Inferior parietal cortex (tissue), 1 donor: ENCODE results near the gene PTPRD.
A peak's percentile ranks its signal among the peaks of the same experiment; 100 is the strongest.
"Not testable (repeated sequence)": the region's sequence is repeated elsewhere in the genome, so short reads cannot be mapped to it uniquely, and the experiment has no call there.

Source experiments
- DNase-seq: peaks from one replicate; pipeline ENCODE4 v3.0.0-alpha.2; 2016; ENCODE audit errors: extremely low spot score

PTPRD gene

GRCh38 chr9:9326749-9327148 is 1286.1 kb downstream of the PTPRD start:
- no peak for DNase-seq

- DNase-seq = peak; percentile 65
Observed at GRCh38 chr9:9319007-9319406, 1293.8 kb downstream of the PTPRD start.

DNA sequence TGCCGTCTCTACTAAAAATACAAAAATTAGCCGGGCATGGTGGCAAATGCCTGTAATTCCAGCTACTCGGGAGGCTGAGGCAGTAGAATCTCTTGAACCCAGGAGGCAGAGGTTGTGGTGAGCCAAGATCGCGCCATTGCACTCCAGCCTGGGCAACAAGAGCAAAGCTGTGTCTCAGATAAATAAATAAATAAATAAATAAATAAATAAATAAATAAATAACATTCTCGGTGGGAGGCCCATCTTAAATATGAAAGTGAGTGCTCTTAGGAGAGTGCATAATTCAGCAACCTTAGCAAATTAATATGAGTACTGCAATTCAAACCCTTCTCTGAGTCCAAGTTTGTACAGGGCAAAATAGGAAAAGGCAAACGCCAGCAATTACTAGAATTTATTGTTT is 1302.1 kb downstream of the PTPRD start:
- DNase-seq = not testable (repeated sequence)

DNA sequence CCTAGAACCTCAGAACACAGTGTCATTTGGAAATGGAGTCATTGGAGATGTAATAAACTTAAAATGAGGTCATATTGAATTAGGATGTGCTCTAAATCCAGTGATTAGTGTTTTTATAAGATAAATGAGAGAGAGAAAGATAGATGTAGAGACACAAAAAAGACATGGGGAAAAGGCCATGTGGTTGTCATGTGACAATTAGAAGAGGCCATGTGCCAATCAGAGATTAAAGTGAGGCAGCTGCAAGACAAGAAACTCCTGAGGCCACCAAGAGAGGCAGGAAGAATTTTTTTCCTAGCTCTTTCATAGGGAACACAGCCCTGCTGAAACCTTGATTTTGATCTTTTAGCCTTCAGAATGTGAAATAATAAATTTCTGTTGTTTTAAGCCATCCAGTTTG is 1307.2 kb downstream of the PTPRD start:
- DNase-seq = no peak

DNA sequence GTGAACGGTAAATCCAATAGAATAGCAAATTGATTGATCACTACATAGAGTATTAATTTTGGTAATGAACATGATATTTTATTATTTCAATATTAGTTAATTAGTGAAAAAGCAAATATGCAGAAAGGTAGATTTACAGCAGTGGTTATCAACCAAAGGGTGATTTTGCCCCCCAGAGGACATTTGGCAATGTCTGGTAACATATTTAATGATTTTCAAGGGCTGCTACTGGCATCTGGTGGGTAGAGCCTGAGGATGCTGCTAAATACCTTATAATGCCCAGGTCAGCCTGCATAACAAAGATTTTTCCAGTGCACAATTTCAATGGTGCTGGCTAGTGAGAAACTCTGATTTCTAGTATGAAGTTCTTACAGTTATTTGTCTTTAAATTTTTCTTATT is 1313.7 kb downstream of the PTPRD start:
- DNase-seq = no peak

DNA sequence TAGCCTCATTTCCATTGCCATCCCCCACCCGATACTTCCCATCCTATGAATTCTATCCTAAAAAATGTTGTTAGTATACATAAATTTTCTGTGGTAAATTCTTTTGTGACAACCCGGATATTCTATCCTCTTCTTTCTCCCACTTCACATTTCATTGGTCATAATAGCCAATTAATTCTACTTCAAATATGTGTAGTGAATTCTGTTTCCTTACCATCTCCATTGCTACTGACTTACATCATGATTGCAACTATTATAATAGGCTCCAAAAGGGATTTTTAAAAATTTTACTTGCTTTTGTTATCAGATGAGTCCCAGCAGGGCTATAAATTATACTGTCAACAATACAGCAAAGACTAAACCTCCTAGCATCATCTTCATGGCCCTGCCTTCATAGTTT is 1326.8 kb downstream of the PTPRD start:
- DNase-seq = no peak

GRCh38 chr9:9284201-9284600 is 1328.6 kb downstream of the PTPRD start:
- no peak for DNase-seq

DNA sequence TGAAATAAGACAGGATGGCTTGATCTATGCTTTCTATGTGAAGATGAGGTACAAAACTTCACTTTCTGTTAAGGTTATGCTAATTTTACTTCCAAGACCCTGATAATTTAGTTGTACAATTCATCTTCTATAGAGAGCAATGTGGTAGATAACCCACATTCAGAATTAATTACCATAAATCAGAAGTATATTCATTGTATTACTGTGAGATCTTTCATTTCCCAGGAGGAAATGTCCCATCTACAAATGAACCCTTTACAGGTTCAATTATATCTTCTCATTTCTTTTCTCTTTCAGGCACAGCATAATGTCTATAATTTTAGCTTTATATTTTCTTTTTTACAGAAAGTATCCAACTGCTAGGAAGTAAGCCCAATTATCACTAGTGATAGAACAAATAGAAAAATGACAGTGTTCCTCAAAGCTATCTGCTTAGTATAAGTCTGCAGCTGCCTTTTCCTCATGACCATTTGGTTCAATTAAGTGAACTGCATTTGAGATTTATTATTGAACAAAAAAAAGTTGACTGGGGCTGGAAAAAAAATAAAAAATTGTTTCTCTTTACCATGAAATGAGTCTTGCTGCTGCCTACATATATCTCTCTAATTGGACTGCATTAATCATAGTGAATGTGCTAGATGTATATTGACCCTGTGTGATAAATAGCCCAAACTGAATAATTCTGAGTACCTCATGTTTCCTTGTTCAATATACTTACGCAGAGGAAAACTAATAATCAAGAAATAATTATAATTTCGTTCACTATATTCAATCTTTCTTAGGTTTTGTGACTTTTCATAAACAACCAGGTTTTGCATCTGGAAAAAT is 1329.4 kb downstream of the PTPRD start:
- DNase-seq = no peak

DNA sequence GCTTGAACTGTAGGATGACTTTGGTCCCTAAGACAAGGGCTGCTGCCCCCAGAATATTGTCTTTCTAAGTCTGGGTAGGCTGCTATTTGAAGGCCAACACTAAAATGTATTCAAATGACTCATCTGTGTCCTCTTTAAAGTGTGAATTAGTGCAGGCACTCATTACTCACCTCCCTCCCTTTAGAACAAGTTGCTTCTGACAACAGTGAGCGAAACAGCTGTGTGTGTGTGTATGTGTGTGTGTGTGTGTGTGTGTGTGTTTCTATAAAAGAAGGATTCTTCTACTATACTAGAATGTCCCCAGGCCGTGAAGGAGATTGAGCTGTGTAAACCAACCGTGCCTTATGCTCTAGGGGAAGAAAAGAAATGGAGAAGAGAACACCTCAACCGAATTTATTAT is 1337.2 kb downstream of the PTPRD start:
- peak; percentile 29 for DNase-seq

- no peak for DNase-seq
Observed at GRCh38 chr9:9257999-9258498, 1354.8 kb downstream of the PTPRD start.

DNA sequence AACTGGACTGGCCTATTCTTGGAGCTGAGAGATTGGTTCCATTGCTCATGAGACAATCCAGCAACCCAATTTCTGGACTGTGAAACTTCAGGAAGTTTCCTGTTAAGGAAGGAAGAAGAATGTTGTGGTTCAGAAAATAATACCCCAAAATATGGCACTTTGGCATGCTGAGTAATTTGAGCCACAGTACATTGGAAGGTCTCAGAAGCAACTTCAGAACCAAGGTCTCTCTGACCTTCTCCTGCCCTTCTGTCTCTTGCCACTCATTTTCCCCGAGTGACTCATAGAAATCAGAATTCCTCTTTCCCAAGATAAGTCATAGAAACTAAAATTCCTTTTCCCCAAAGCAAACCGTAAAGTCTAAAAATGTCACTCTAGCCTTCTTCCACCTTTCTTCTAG is 1366.1 kb downstream of the PTPRD start:
- DNase-seq = no peak

DNA sequence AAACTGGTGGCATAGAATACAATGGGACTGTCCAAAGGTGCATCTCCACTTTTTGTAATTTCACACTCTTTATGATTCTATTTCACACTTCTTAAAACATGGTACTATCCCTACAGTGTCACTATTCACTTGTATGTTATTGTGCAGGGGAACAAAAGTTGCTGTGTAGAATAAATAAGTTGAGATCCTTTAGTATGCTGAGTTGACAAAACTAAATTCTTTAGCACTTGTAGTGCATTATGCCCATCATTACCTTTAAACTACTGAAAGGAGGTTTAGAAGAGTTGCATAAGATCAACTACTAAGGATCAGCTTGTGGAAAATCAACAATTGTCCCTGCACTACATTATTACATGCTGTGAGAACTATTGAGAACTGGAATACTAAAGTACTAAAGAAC is 1380.9 kb downstream of the PTPRD start:
- DNase-seq = no peak

- no peak for DNase-seq
Observed at GRCh38 chr9:9229269-9229668, 1383.5 kb downstream of the PTPRD start.

DNA sequence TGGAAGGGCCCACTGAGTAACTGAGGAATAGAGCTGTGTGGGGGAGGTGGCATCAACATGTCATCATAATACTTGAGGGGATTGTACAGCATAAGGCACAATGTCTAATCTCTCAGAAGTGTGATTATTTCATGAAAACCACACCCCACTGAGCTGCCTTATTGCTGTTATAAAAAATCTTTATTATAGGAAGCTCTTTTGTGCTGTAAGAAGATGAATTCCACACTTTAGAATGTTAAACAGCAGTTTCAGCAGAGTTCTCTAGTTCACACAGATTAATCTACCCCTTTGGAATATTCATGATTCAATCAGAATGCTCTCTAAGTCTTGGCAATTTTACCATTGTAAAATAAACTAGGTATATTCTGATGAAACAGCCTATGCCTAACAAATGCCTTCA is 1389.6 kb downstream of the PTPRD start:
- no peak for DNase-seq

DNA sequence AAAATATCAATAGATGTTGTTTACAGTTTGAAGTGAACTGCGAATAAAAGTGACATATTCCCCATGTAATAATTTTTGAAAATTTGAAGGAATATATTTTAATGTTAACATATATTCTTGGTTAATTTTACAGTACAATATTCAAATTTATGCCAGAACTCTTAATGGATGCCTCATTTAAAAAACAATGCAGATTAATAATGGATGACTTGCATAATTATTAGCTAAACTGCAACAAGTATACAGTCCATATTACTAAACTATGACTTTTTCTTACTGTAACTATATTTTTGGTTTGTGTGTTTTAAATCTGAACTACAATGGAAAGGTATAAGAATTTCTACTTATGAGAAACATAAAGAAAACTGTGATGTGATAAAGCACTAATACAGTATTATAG is 1390.1 kb downstream of the PTPRD start:
- no peak for DNase-seq

GRCh38 chr9:9216934-9217333 is 1395.9 kb downstream of the PTPRD start:
- no peak for DNase-seq

DNA sequence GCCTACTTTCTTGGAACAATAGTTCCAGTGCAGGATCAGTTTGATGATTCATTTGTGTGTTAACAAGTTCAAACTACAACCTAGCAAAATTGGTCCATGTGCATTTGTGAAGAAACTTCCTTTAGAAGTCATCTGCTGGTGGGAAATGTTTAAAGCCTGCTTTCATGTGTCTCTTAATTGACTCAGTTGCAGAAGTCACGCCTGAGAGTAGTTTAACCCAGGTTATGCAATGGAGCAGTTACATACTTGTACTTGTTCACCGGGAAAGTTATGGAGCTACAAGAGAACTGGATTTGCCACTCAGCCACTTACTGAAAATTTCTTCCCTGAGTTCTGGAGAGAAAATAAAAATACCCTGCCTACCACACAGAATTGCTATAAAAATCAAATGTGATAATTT is 1397.8 kb downstream of the PTPRD start:
- DNase-seq = no peak

GRCh38 chr9:9214066-9214465 is 1398.7 kb downstream of the PTPRD start:
- no peak for DNase-seq

GRCh38 chr9:9212963-9213362 is 1399.8 kb downstream of the PTPRD start:
- no peak for DNase-seq

DNA sequence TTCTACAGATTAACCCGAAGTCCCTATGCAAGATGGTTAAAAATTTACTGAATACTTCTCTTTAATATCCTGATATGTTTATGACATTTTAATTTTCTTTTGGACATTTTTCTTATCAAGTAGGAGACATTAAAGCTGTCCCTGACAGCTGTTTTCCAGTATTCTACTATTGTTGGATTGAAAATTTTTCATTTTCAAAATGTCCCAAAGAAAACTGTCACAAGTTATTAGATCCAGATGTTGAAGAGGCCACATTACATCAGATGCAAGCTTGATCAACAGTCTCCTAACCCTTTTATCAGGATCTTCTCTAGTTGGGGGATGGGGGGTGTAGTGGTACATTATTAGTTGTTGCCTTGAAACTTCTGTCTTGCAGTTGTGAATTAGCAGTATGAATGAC is 1410.5 kb downstream of the PTPRD start:
- DNase-seq = no peak

GRCh38 chr9:9186086-9186485 is 1426.7 kb downstream of the PTPRD start:
- DNase-seq = no peak

GRCh38 chr9:9182431-9182830 is 1430.4 kb downstream of the PTPRD start:
- DNase-seq = no peak

DNA sequence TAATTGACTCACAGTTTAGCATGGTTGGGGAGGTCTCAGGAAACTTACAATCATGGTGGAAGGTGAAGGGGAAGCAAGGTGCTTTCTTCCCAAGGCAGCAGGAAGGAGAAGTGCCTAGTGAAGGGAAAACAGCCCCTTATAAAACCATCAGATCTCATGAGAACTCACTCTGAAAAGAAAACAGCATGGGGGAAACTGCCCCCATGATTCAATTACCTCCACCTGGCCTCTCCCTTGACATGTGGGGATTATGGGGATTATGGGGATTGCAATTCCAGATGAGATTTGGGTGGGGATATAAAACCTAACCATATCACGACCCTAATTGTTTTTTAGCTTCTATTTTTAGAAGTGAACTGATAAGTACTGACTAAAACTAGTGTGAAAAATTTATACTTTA is 1435.7 kb downstream of the PTPRD start:
- no peak for DNase-seq

DNA sequence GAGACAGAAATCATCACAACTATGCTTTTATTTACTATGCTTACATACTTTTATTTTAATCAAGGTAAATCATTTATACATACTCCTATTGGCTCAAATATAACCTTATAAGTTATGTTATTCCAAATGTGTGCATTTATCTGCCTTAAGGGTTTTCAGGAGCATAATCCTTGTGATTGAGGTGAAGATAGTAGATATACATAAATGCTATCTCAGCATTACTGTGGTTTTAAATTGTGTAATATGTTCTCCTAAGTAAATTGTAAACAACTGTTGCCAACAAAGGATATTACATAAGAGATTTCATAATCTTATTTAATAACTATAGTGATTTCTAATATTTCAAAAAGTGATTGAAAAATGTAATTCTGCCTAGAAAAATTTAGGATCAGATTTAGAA is 1438.4 kb downstream of the PTPRD start:
- DNase-seq = no peak
